K562 (cell line): ENCODE data around the gene ARF4. TPM values are rescaled to one million over a fixed set of nuclear protein-coding genes. Genes with fewer than 3 reads are reported as not detected.

ENCODE experiments used
- ATAC-seq: fragments of 200-7000 bp; cut with Tn5 transposase; 3 replicates; pipeline ENCODE4 v1.9.1; 2020; ENCODE audit warnings: moderate library complexity
- BruUV-seq: library from RNA; stranded (reverse); fragments of 400-500 nt; replicated peaks from 2 replicates; lab custom pipeline; 2021; lab: Mats Ljungman, UMichigan
- CTCF ChIA-PET: fragments of 300-600 bp; formaldehyde crosslinking; extraction: SDS; loops from one replicate; lab custom pipeline; 2021; ENCODE audit warnings: low intra/inter-chr PET ratio; lab: Yijun Ruan, JAX
- POLR2A ChIA-PET: fragments of 300-600, 350-650 bp; sonication (Branson Sonifier 250); formaldehyde crosslinking; extraction: SDS; loops from one replicate; lab custom pipeline; 2021; ENCODE audit warnings: antibody characterized with exemption, inconsistent platforms; lab: Yijun Ruan, JAX
- DNase-seq, 4 experiments: peaks; one replicate each; pipeline versions ENCODE4 v3.0.0 to v3.0.0-alpha.2; 2011 to 2018; ENCODE audit warnings: low spot score in 3 of 4, mixed read lengths in 3 of 4; ENCODE audit errors: extremely low read depth in 1 of 4
- FAIRE-seq: peaks from 2 replicates; lab custom pipeline; 2011; peaks lifted over from hg19 to GRCh38; lab: Jason Lieb, UNC
- H2AFZ ChIP-seq: 2 replicates; pipeline ENCODE4 v1.6.0; 2011; ENCODE audit warnings: low read depth, low read length, control low read depth, inconsistent platforms
- H3K27ac ChIP-seq: fragments of 200-600 bp; 3 replicates; pipeline ENCODE4 v1.8.0; 2011; ENCODE audit warnings: low read depth, mild to moderate bottlenecking, control low read depth, inconsistent platforms, low read length, moderate library complexity, mixed read lengths; ENCODE audit errors: extremely low read depth
- H3K27me3 ChIP-seq, 2 experiments: fragments of 300-600 bp in 1 of 2; 2 replicates in 1 of 2; 3 replicates in 1 of 2; pipeline versions ENCODE4 v1.6.0 to v1.8.0; 2011; ENCODE audit warnings: inconsistent platforms in 2 of 2, low read length in 2 of 2, mild to moderate bottlenecking in 1 of 2, mixed read lengths in 1 of 2, moderate library complexity in 1 of 2; ENCODE audit not compliant: control insufficient read depth in 2 of 2, insufficient read depth in 2 of 2
- H3K36me3 ChIP-seq: fragments of 300-600 bp; 3 replicates; pipeline ENCODE4 v1.8.0; 2011; ENCODE audit warnings: mild to moderate bottlenecking, low read length, inconsistent platforms; ENCODE audit not compliant: control insufficient read depth, insufficient read depth
- H3K4me1 ChIP-seq, 2 experiments: fragments of 200-600 bp in 1 of 2; replicated peaks in 1 of 2; 2 replicates in 1 of 2; 3 replicates in 1 of 2; pipeline versions ENCODE4 v1.5.1 to v1.8.0; 2011; ENCODE audit warnings: inconsistent platforms in 2 of 2, low read length in 2 of 2, mild to moderate bottlenecking in 1 of 2, mixed read lengths in 1 of 2, moderate library complexity in 1 of 2; ENCODE audit not compliant: control insufficient read depth in 2 of 2, insufficient read depth in 2 of 2
- H3K4me2 ChIP-seq: 2 replicates; pipeline ENCODE4 v1.6.1; 2011; ENCODE audit warnings: low read length, control low read depth, inconsistent platforms, mixed read lengths; ENCODE audit not compliant: insufficient read depth
- H3K4me3 ChIP-seq: fragments of 200-600 bp; sonication (generic), shearing (Covaris generic); 2 replicates; pipeline ENCODE4 v1.5.1; 2016; ENCODE audit warnings: control low read depth, inconsistent platforms
- H3K79me2 ChIP-seq: fragments of 200-600 bp; 3 replicates; pipeline ENCODE4 v1.8.0; 2011; ENCODE audit warnings: low read length, inconsistent platforms; ENCODE audit not compliant: control insufficient read depth, insufficient read depth
- H3K9ac ChIP-seq, 2 experiments: 2 replicates each; pipeline versions ENCODE4 v1.6.0 to v1.6.1; 2011; ENCODE audit warnings: low read depth in 2 of 2, low read length in 2 of 2, control low read depth in 1 of 2, inconsistent platforms in 1 of 2, mild to moderate bottlenecking in 1 of 2, mixed read lengths in 1 of 2; ENCODE audit not compliant: insufficient read depth in 1 of 2
- H3K9me1 ChIP-seq: one replicate; pipeline ENCODE4 v1.6.0; 2011; ENCODE audit warnings: inconsistent platforms, mild to moderate bottlenecking, low read length, moderate library complexity; ENCODE audit not compliant: control insufficient read depth, insufficient read depth
- H3K9me3 ChIP-seq: replicated peaks from 2 replicates; pipeline ENCODE4 v1.5.1; 2011; ENCODE audit warnings: low read depth, low read length, inconsistent platforms; ENCODE audit not compliant: control insufficient read depth, insufficient read depth
- H4K20me1 ChIP-seq: replicated peaks from 2 replicates; pipeline ENCODE4 v1.6.1; 2011; ENCODE audit warnings: low read length, inconsistent platforms, mixed read lengths; ENCODE audit not compliant: control insufficient read depth, insufficient read depth
- BCOR ChIP-seq: fragments of 450-650 bp; IDR thresholded peaks from 2 replicates; pipeline ENCODE4 v1.6.1; 2016
- EP400 ChIP-seq: fragments of 450-650 bp; IDR thresholded peaks from 2 replicates; pipeline ENCODE4 v1.6.1; 2017; ENCODE audit warnings: antibody characterized with exemption, mild to moderate bottlenecking, moderate library complexity
- HNRNPH1 ChIP-seq: fragments of 200-400 bp; formaldehyde crosslinking; optimal IDR thresholded peaks from 2 replicates; pipeline ENCODE3; 2017; ENCODE audit warnings: low read depth, mild to moderate bottlenecking, low read length, moderate library complexity
- HOMEZ ChIP-seq: fragments of 250-450 bp; sonication (Bioruptor Pico); IDR thresholded peaks from 2 replicates; pipeline ENCODE4 v1.4.0; 2020; ENCODE audit warnings: mild to moderate bottlenecking, moderate library complexity
- ILF3 ChIP-seq: fragments of 450-650 bp; IDR thresholded peaks from 2 replicates; pipeline ENCODE4 v1.6.1; 2018; ENCODE audit warnings: antibody characterized with exemption, mild to moderate bottlenecking, moderate library complexity, borderline replicate concordance
- MECOM ChIP-seq: fragments of 250-450 bp; sonication (Bioruptor Pico); IDR thresholded peaks from 2 replicates; pipeline ENCODE4 v1.8.0; 2022; ENCODE audit warnings: inconsistent platforms
- PHB ChIP-seq: fragments of 250-450 bp; sonication (Bioruptor Pico); IDR thresholded peaks from 2 replicates; pipeline ENCODE4 v1.5.0; 2021
- RB1 ChIP-seq: fragments of 450-650 bp; IDR thresholded peaks from 2 replicates; pipeline ENCODE4 v1.6.1; 2017; ENCODE audit warnings: low read depth, mild to moderate bottlenecking
- RCOR1 ChIP-seq, 2 experiments: IDR thresholded peaks; 2 replicates each; pipeline ENCODE4 v1.6.1; 2012; ENCODE audit warnings: low read depth in 2 of 2, low read length in 2 of 2, borderline replicate concordance in 1 of 2, improper control_type of control experiment in 1 of 2
- SAFB2 ChIP-seq: fragments of 200-400 bp; formaldehyde crosslinking; IDR thresholded peaks from 2 replicates; pipeline ENCODE4 v1.6.1; 2018; ENCODE audit warnings: borderline replicate concordance, low read length, low read depth, moderate library complexity; ENCODE audit not compliant: severe bottlenecking
- SRF ChIP-seq, 2 experiments: fragments of 250-450, 450-650 bp in 1 of 2; sonication (Bioruptor Pico) in 1 of 2; sonication (generic) in 1 of 2; formaldehyde crosslinking; IDR thresholded peaks; 2 replicates each; pipeline versions ENCODE4 v1.5.0 to v1.5.1; 2020 to 2022; ENCODE audit warnings: mild to moderate bottlenecking in 1 of 2, missing genetic modification reagents in 1 of 2
- TFE3 ChIP-seq: fragments of 450-650 bp; formaldehyde crosslinking; IDR thresholded peaks from 2 replicates; pipeline ENCODE4 v1.4.0; 2020; ENCODE audit warnings: mild to moderate bottlenecking, mixed read lengths
- THRAP3 ChIP-seq: fragments of 450-650 bp; IDR thresholded peaks from 2 replicates; pipeline ENCODE4 v1.6.1; 2016; ENCODE audit warnings: mild to moderate bottlenecking, inconsistent platforms, borderline replicate concordance
- VEZF1 ChIP-seq: fragments of 200-800 bp; sonication (Bioruptor generic); IDR thresholded peaks from 2 replicates; pipeline ENCODE4 v1.6.1; 2017; ENCODE audit warnings: missing genetic modification characterization, missing compliant biosample characterization
- ZNF184 ChIP-seq: sonication (generic); formaldehyde crosslinking; IDR thresholded peaks from 2 replicates; pipeline ENCODE4 v1.5.0; 2020; ENCODE audit warnings: missing genetic modification reagents
- ZNF24 ChIP-seq: fragments of 450-650 bp; IDR thresholded peaks from 2 replicates; pipeline ENCODE4 v1.6.1; 2016
- ZNF3 ChIP-seq: fragments of 250-450 bp; sonication (Bioruptor Pico); IDR thresholded peaks from 2 replicates; pipeline ENCODE4 v1.5.0; 2021; ENCODE audit warnings: mild to moderate bottlenecking, moderate library complexity
- WGBS: fragments of 100-300 bp; shearing (Covaris generic); methylation state at CpG from one replicate; pipeline ENCODE4 v1.1.6; 2016; ENCODE audit warnings: low coverage, mixed read lengths; ENCODE audit not compliant: insufficient coverage; ENCODE audit errors: missing lambda C conversion rate; 5-methylcytosine and 5-hydroxymethylcytosine counted together
- in situ Hi-C: fragments of 300-500 bp; cut with MboI; formaldehyde crosslinking; loops from 4 replicates; pipeline ENCODE4 v1.15.0; 2018; ENCODE audit warnings: inconsistent platforms, mixed read lengths
- intact Hi-C: fragments of 100-400 bp; cut with micrococcal nuclease; formaldehyde crosslinking; loops from 2 replicates; pipeline ENCODE4 v1.14.2; 2022
- polyA plus RNA-seq, 8 experiments: library from polyadenylated mRNA; depleted of rRNA in 4 of 8; stranded (reverse) in 5 of 8; unstranded in 3 of 8; fragments of >200 nt; fragmentation: Nextera tagmentation in 2 of 8; fragmentation: Illumina TruSeq in 1 of 8; extraction: Ambion mirVana in 2 of 8; extraction: Trizol in 1 of 8; gene quantifications; 2 replicates each; pipeline versions ENCODE4 v1.2.1 to v1.2.3, GENCODE V29; 2011 to 2014; ENCODE audit warnings: inconsistent platforms in 1 of 8, missing spikeins in 1 of 8
- total RNA-seq, 7 experiments: library from RNA; depleted of rRNA in 6 of 7; stranded (reverse); fragments of >200 nt in 6 of 7; fragmentation: Illumina TruSeq in 2 of 7; extraction: Trizol in 2 of 7; gene quantifications; 2 replicates each; pipeline versions ENCODE4 v1.2.1 to v1.2.3, GENCODE V29; 2011 to 2021; ENCODE audit warnings: low replicate concordance in 1 of 7

Gene ARF4
- total and polyA plus RNA-seq, 9 of the 15 experiments (the other 6 are each of a cell fraction or from before 2014, with no cell fraction given), result 41.1 to 273 (median 83.8) TPM

- Histone ChIP-seq H3K4me1 (peaks cover 15 to 16% of the 10 kb centered on the region in 2 experiments; a peak in 4 of 5 replicates), H3K9me1 (no peaks in the 10 kb centered on the region), H3K79me2 (peaks cover 68% of the 10 kb centered on the region), H3K4me3 (peak overlapping the region; percentile 85), H3K9ac (peak overlapping the region; percentile 98 to 99), H2AFZ (peak overlapping the region; percentile 78; the same call in 1 of the 2 replicates), H3K27me3 (no peaks in the 10 kb centered on the region), H3K27ac (peak overlapping the region; percentile 97), H3K9me3 (no peaks in the 10 kb centered on the region), H3K36me3 (peaks cover 28% of the 10 kb centered on the region; the same call in 1 of the 3 replicates), H4K20me1 (peaks cover 12% of the 10 kb centered on the region), H3K4me2 (peak overlapping the region; percentile 92)
- in situ Hi-C loops, result no loop called here
- 0% methylated on average over 10 of the region's 31 CpGs for WGBS
- intact Hi-C loops, result loop anchor here (2.0 to 5.0 kb wide), 3 partner anchors 40 to 158 kb away; partner anchors contain the start of genes DENND6A and PDE12
- TSS peak; percentile 59 for BruUV-seq
- peak; percentile 60 for ATAC-seq
- peak; percentile 34 to 65 (median 36) for DNase-seq
- ChIA-PET CTCF (no interaction called here), POLR2A (interaction anchor here (0.6 to 2.1 kb wide), 21 partner anchors 8 to 259 kb away, joined by 3 to 7 read pairs (median 3); partner anchors contain the start of genes PDE12 and SLMAP)
- no peak for FAIRE-seq
- TF ChIP-seq PHB (CRISPR knock-in tag) (no peak), VEZF1 (0 out of 2 replicates have a peak, but pooled peaks have one; percentile 6), ZNF24 (no peak), SRF (CRISPR knock-in tag; IDR thresholded peaks at IDR 0.05) (no peak), ZNF184 (CRISPR knock-in tag) (no peak), RB1 (peak; percentile 51; the same call in 1 of the 2 replicates), BCOR (no peak), HNRNPH1 (no peak), SAFB2 (no peak), TFE3 (CRISPR knock-in tag) (no peak), THRAP3 (no peak), HOMEZ (CRISPR knock-in tag) (no peak), MECOM (CRISPR knock-in tag) (no peak), ILF3 (no peak), ZNF3 (CRISPR knock-in tag) (no peak), RCOR1 (IDR thresholded peaks at IDR 0.05; ENCODE audit: borderline replicate concordance in 1 of 2, low read depth in 2 of 2, low read length in 2 of 2) (no peak), EP400 (no peak)
Measured at GRCh38 chr3:57596495-57597126, 533 bp downstream of the ARF4 start.
